G401.6 (cell line): Measurements from ENCODE around the gene AARS2.
A peak's percentile ranks its signal among the peaks of the same experiment; 100 is the strongest.

Experiments used
- FAIRE-seq: peaks from 2 replicates; lab custom pipeline; 2012; peaks lifted over from hg19 to GRCh38; lab: Jason Lieb, UNC

Gene AARS2

GRCh38 chr6:44275749-44276648 is 37.1 kb downstream of the AARS2 start:
- no peak for FAIRE-seq

GRCh38 chr6:44275271-44275748 is 37.8 kb downstream of the AARS2 start:
- FAIRE-seq, result no peak

- no peak for FAIRE-seq
Measured at GRCh38 chr6:44273617-44274016, 39.5 kb downstream of the AARS2 start.

- no peak for FAIRE-seq
Measured at GRCh38 chr6:44272999-44273566, 40.1 kb downstream of the AARS2 start.

GRCh38 chr6:44272529-44272928 is 40.6 kb downstream of the AARS2 start:
- FAIRE-seq, result no peak

- no peak for FAIRE-seq
Measured at GRCh38 chr6:44271914-44272313, 41.2 kb downstream of the AARS2 start.

- no peak for FAIRE-seq
Measured at GRCh38 chr6:44271406-44271723, 41.8 kb downstream of the AARS2 start.

- no peak for FAIRE-seq
Measured at GRCh38 chr6:44270526-44271405, 42.4 kb downstream of the AARS2 start.

GRCh38 chr6:44269921-44270525 is 43.1 kb downstream of the AARS2 start, which contains the start of gene TMEM151B:
Gene TMEM151B, plus strand, starts transcription at chr6:44270450. Its CDS starts 293 bp downstream, at chr6:44270743.
- no peak for FAIRE-seq

- FAIRE-seq, result peak; percentile 13
Measured at GRCh38 chr6:44269178-44269920, 43.8 kb downstream of the AARS2 start.

GRCh38 chr6:44268095-44268628 is 45.0 kb downstream of the AARS2 start:
- FAIRE-seq, result peak; percentile 79

GRCh38 chr6:44267252-44267651 is 45.9 kb downstream of the AARS2 start:
- FAIRE-seq, result no peak

GRCh38 chr6:44266347-44266746 is 46.8 kb downstream of the AARS2 start:
- FAIRE-seq, result no peak

GRCh38 chr6:44265722-44266233 is 47.4 kb downstream of the AARS2 start:
- FAIRE-seq, result no peak

GRCh38 chr6:44265007-44265721 is 48.0 kb downstream of the AARS2 start, which contains the start of gene NFKBIE:
Gene NFKBIE, minus strand, starts transcription at chr6:44265551. Its CDS starts 205 bp downstream, at chr6:44265346.
- no peak for FAIRE-seq

GRCh38 chr6:44264154-44265006 is 48.8 kb downstream of the AARS2 start:
- no peak for FAIRE-seq

- FAIRE-seq, result no peak
Measured at GRCh38 chr6:44263354-44264100, 49.6 kb downstream of the AARS2 start.
